ENCODE results near the gene YAP1.

DNA sequence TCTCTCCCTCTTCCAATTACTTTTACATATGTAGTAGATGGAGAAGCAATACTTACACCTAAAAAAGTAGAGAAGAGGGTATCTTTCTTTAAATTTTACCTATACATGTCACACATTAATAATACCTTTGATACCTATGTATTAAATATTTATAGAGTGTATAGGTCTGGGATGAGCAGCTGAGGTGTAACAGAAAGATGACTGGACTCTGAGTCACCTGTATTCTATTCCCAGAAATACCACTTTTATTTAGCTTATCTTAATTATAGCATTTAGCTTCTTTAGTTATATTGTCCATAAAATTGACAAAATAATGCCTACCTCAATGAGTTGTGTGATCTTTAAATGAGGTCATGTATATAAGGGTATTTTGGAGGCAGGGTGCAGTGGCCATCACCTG, 30.6 kb upstream of the YAP1 start:
- TF ChIP-seq, protein P1, sequence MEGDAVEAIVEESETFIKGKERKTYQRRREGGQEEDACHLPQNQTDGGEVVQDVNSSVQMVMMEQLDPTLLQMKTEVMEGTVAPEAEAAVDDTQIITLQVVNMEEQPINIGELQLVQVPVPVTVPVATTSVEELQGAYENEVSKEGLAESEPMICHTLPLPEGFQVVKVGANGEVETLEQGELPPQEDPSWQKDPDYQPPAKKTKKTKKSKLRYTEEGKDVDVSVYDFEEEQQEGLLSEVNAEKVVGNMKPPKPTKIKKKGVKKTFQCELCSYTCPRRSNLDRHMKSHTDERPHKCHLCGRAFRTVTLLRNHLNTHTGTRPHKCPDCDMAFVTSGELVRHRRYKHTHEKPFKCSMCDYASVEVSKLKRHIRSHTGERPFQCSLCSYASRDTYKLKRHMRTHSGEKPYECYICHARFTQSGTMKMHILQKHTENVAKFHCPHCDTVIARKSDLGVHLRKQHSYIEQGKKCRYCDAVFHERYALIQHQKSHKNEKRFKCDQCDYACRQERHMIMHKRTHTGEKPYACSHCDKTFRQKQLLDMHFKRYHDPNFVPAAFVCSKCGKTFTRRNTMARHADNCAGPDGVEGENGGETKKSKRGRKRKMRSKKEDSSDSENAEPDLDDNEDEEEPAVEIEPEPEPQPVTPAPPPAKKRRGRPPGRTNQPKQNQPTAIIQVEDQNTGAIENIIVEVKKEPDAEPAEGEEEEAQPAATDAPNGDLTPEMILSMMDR (IDR thresholded peaks at IDR 0.05): no peak
- TF ChIP-seq POLR2AphosphoS5 (IDR thresholded peaks at IDR 0.05): no peak
